SKM-1 (cell line): Measurements from ENCODE around the gene MAPK9.

Source experiments
- DNase-seq: peaks from one replicate; lab custom pipeline; 2025; ENCODE audit not compliant: unreplicated experiment; lab: John Stamatoyannopoulos, UW

The MAPK9 gene

GRCh38 chr5:180294913-180295555, 3.2 kb upstream of the MAPK9 start:
- DNase-seq, result no peak

GRCh38 chr5:180294411-180294810, 2.5 kb upstream of the MAPK9 start:
- no peak for DNase-seq

GRCh38 chr5:180291234-180291940, 496 bp downstream of the MAPK9 start:
- no peak for DNase-seq

GRCh38 chr5:180290568-180291233, 1.2 kb downstream of the MAPK9 start:
- no peak for DNase-seq

GRCh38 chr5:180289966-180290365, 1.9 kb downstream of the MAPK9 start:
- DNase-seq, result no peak

- DNase-seq, result no peak
These were observed 2.5 kb downstream of the MAPK9 start for GRCh38 chr5:180289433-180289832.

GRCh38 chr5:180287868-180288267, 4.0 kb downstream of the MAPK9 start:
- DNase-seq, result no peak

- no peak for DNase-seq
These were observed 4.5 kb downstream of the MAPK9 start for GRCh38 chr5:180287404-180287803.

GRCh38 chr5:180284149-180284548, 7.7 kb downstream of the MAPK9 start:
- DNase-seq, result no peak

- DNase-seq, result no peak
These were observed 8.8 kb downstream of the MAPK9 start for GRCh38 chr5:180283026-180283615.

GRCh38 chr5:180282281-180282680, 9.6 kb downstream of the MAPK9 start:
- DNase-seq, result no peak

- DNase-seq, result no peak
These were observed 10.2 kb downstream of the MAPK9 start for GRCh38 chr5:180281706-180282105.

- no peak for DNase-seq
These were observed 17.2 kb downstream of the MAPK9 start for GRCh38 chr5:180274695-180275094.

- DNase-seq, result peak; percentile 49
These were observed 20.7 kb downstream of the MAPK9 start for GRCh38 chr5:180271221-180271620.

- DNase-seq, result no peak
These were observed 32.6 kb downstream of the MAPK9 start for GRCh38 chr5:180259260-180259611.

- DNase-seq, result no peak
These were observed 38.7 kb downstream of the MAPK9 start for GRCh38 chr5:180253036-180253824.

- no peak for DNase-seq
These were observed 40.0 kb downstream of the MAPK9 start for GRCh38 chr5:180251887-180252286.

GRCh38 chr5:180251141-180251540, 40.7 kb downstream of the MAPK9 start:
- DNase-seq, result no peak

- no peak for DNase-seq
These were observed 41.6 kb downstream of the MAPK9 start for GRCh38 chr5:180250329-180250728.

GRCh38 chr5:180241600-180241999, 50.3 kb downstream of the MAPK9 start:
- DNase-seq, result no peak

GRCh38 chr5:180238631-180239030, 53.3 kb downstream of the MAPK9 start:
- no peak for DNase-seq
